ENCODE measurements around the gene MUC20. TPM values are rescaled to one million over a fixed set of nuclear protein-coding genes. Genes with fewer than 3 reads are reported as not detected.

Gene MUC20
- total RNA-seq, 1 donor = 0.36 TPM

DNA sequence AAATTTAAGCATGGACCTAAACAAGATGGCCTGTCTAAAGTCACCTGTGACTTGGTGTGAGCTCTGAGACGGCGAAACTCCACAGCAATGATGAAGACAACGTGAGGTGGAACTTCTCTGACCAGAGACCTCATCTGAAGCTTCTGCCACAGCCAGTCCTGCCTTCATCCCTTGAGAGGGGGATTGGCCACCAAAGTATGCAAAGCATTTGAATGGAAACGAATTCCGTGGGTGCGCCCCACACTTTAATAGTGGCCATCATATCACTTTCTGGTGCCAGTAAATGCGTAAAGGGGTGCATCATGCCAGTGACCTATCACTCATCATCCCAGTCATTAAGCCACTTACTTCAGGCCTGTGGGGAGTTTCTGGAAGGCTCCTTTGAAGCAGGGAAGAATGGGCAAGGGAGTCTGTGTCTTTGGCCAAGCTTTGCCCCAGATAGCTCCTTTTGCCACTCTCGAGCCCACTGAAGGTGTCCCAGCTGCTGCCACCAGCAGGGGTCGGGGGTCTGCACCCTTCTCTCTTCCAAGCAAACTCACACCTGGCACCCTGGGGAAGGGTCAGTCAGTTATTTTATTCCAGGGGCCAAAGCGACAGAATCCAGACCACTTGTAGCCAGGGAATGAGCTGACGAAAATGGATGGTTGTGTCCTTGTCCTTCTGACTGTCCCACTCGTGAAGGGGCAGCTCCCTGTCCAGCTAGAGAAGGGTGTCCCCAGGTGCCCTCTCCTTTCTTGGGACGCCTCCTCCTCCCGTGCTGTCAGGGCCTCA is 17.7 kb downstream of the MUC20 start:
- no peak overlapping the region for H3K4me2 ChIP-seq (ENCODE audit: insufficient read depth, low read length)
- H3K4me3 ChIP-seq (ENCODE audit: insufficient read depth, low read length) = no peak overlapping the region
- no peaks in the 10 kb centered on the region for H3K4me1 ChIP-seq (ENCODE audit: insufficient read depth, low read length)
- no peaks in the 10 kb centered on the region for H3K9me3 ChIP-seq (ENCODE audit: low read depth, low read length)
- TF ChIP-seq, protein P1, sequence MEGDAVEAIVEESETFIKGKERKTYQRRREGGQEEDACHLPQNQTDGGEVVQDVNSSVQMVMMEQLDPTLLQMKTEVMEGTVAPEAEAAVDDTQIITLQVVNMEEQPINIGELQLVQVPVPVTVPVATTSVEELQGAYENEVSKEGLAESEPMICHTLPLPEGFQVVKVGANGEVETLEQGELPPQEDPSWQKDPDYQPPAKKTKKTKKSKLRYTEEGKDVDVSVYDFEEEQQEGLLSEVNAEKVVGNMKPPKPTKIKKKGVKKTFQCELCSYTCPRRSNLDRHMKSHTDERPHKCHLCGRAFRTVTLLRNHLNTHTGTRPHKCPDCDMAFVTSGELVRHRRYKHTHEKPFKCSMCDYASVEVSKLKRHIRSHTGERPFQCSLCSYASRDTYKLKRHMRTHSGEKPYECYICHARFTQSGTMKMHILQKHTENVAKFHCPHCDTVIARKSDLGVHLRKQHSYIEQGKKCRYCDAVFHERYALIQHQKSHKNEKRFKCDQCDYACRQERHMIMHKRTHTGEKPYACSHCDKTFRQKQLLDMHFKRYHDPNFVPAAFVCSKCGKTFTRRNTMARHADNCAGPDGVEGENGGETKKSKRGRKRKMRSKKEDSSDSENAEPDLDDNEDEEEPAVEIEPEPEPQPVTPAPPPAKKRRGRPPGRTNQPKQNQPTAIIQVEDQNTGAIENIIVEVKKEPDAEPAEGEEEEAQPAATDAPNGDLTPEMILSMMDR (IDR thresholded peaks at IDR 0.05; ENCODE audit: extremely low read depth, low read depth, low read length) = no peak
- peaks cover 17% of the 10 kb centered on the region for H3K27me3 ChIP-seq (ENCODE audit: insufficient read depth, low read length)
- H2AFZ ChIP-seq (ENCODE audit: low read length) = no peak overlapping the region
- H3K36me3 ChIP-seq (ENCODE audit: insufficient read depth, low read length) = no peaks in the 10 kb centered on the region
- H3K27ac ChIP-seq (ENCODE audit: low read depth, low read length) = no peak overlapping the region
- H4K20me1 ChIP-seq (ENCODE audit: insufficient read depth, low read length) = no peaks in the 10 kb centered on the region
- DNase-seq (ENCODE audit: insufficient read length, low spot score, missing footprints) = peak; percentile 41
- no peaks in the 10 kb centered on the region for H3K79me2 ChIP-seq (ENCODE audit: insufficient read depth, low read length)

DNA sequence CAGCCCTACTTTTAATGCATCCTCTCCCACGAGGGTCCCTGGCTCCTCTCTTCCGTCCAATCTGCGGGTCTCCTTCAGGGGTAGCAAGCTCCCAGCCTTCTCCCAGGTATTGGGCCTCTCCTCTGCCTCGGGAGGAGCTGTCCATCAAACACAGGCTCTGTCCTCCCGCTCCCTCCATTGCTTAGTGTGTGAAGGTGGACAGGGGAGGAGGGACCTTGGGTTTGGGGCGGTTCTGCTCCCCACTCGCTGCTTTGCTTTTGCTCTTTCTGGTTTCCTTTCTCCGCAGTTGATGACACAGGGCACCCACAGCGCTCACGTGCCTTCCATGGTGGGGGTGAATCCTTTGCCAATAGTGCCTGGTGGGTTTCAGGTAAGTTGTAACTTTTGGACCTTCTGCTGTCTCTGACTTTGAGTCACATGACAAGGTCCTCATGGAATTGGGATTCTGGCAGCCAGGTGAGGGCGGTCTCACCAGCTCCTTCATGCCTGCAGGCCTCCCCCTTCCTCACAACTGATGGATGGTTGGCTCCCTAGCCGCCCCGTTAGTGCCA is 18.9 kb downstream of the MUC20 start:
- Histone ChIP-seq H3K4me2 (ENCODE audit: insufficient read depth, low read length) (no peak overlapping the region), H2AFZ (ENCODE audit: low read length) (no peak overlapping the region), H3K9me3 (ENCODE audit: low read depth, low read length) (no peaks in the 10 kb centered on the region), H3K27me3 (ENCODE audit: insufficient read depth, low read length) (peaks cover 17% of the 10 kb centered on the region), H3K79me2 (ENCODE audit: insufficient read depth, low read length) (no peaks in the 10 kb centered on the region), H3K4me3 (ENCODE audit: insufficient read depth, low read length) (no peak overlapping the region), H3K4me1 (ENCODE audit: insufficient read depth, low read length) (no peaks in the 10 kb centered on the region), H3K36me3 (ENCODE audit: insufficient read depth, low read length) (no peaks in the 10 kb centered on the region), H3K27ac (ENCODE audit: low read depth, low read length) (no peak overlapping the region), H4K20me1 (ENCODE audit: insufficient read depth, low read length) (no peaks in the 10 kb centered on the region)
- no peak for DNase-seq (ENCODE audit: insufficient read length, low spot score, missing footprints)
- TF ChIP-seq, protein P1 (IDR thresholded peaks at IDR 0.05; ENCODE audit: extremely low read depth, low read depth, low read length) = no peak

DNA sequence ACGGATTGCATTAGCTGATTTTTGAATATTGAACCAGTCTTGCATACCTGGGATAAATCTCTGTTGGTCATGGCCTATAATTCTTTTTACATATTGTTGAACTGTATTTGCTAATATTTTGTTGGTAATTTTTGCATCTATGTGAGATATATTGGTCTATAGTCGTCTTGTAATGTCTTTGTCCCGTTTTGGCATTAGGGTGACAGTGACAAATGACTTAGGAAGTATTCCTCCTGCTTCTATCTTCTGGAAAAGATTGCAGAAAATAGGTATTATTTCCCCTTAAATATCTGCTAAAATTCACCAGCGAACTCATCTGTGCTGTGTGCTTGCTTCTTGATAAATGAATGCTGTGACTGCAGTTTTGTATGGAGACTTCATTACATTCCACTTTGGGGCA is 23.7 kb downstream of the MUC20 start:
- Histone ChIP-seq H3K36me3 (ENCODE audit: insufficient read depth, low read length) (no peaks in the 10 kb centered on the region), H3K4me3 (ENCODE audit: insufficient read depth, low read length) (no peak overlapping the region), H3K4me1 (ENCODE audit: insufficient read depth, low read length) (no peaks in the 10 kb centered on the region), H3K4me2 (ENCODE audit: insufficient read depth, low read length) (no peak overlapping the region), H3K79me2 (ENCODE audit: insufficient read depth, low read length) (no peaks in the 10 kb centered on the region), H3K27ac (ENCODE audit: low read depth, low read length) (no peak overlapping the region), H3K27me3 (ENCODE audit: insufficient read depth, low read length) (peaks cover 17% of the 10 kb centered on the region), H4K20me1 (ENCODE audit: insufficient read depth, low read length) (no peaks in the 10 kb centered on the region), H2AFZ (ENCODE audit: low read length) (no peak overlapping the region), H3K9me3 (ENCODE audit: low read depth, low read length) (no peaks in the 10 kb centered on the region)
- TF ChIP-seq, protein P1 (IDR thresholded peaks at IDR 0.05; ENCODE audit: extremely low read depth, low read depth, low read length) = no peak
- no peak for DNase-seq (ENCODE audit: insufficient read length, low spot score, missing footprints)

DNA sequence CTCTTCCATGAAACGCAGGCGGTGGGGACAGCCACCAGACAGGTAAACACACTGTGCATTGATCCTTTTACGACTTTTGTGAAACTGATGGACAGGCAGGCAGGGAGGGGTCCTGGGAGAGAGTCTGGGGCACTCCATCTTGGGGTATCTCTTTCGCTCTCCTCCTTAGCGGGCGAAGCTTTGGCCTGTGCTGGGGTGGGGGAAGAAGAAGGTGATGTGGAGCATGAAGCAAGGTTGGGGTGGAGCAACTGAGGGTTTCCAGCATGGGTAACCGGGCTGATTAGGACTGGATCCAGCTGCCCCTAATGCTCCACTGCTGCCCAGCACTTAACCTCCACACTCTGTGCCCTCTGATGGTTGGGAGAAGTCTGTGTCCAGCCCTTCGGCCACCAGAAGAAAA is 25.6 kb downstream of the MUC20 start:
- Histone ChIP-seq H3K27me3 (ENCODE audit: insufficient read depth, low read length) (peaks cover 14% of the 10 kb centered on the region), H2AFZ (ENCODE audit: low read length) (no peak overlapping the region), H3K4me3 (ENCODE audit: insufficient read depth, low read length) (no peak overlapping the region), H4K20me1 (ENCODE audit: insufficient read depth, low read length) (no peaks in the 10 kb centered on the region), H3K4me2 (ENCODE audit: insufficient read depth, low read length) (no peak overlapping the region), H3K9me3 (ENCODE audit: low read depth, low read length) (no peaks in the 10 kb centered on the region), H3K79me2 (ENCODE audit: insufficient read depth, low read length) (no peaks in the 10 kb centered on the region), H3K36me3 (ENCODE audit: insufficient read depth, low read length) (no peaks in the 10 kb centered on the region), H3K27ac (ENCODE audit: low read depth, low read length) (no peak overlapping the region), H3K4me1 (ENCODE audit: insufficient read depth, low read length) (no peaks in the 10 kb centered on the region)
- DNase-seq (ENCODE audit: insufficient read length, low spot score, missing footprints) = no peak
- TF ChIP-seq, protein P1 (IDR thresholded peaks at IDR 0.05; ENCODE audit: extremely low read depth, low read depth, low read length) = no peak
